ENCODE measurements around the gene TRMT10A. TPM values are rescaled to one million over a fixed set of nuclear protein-coding genes. Genes with fewer than 3 reads are reported as not detected.

Gene TRMT10A
- total and polyA plus RNA-seq, 2 of the 13 experiments (the other 11 are each of a cell fraction or from before 2014, with no cell fraction given), result 3.9 to 12.6 TPM

DNA sequence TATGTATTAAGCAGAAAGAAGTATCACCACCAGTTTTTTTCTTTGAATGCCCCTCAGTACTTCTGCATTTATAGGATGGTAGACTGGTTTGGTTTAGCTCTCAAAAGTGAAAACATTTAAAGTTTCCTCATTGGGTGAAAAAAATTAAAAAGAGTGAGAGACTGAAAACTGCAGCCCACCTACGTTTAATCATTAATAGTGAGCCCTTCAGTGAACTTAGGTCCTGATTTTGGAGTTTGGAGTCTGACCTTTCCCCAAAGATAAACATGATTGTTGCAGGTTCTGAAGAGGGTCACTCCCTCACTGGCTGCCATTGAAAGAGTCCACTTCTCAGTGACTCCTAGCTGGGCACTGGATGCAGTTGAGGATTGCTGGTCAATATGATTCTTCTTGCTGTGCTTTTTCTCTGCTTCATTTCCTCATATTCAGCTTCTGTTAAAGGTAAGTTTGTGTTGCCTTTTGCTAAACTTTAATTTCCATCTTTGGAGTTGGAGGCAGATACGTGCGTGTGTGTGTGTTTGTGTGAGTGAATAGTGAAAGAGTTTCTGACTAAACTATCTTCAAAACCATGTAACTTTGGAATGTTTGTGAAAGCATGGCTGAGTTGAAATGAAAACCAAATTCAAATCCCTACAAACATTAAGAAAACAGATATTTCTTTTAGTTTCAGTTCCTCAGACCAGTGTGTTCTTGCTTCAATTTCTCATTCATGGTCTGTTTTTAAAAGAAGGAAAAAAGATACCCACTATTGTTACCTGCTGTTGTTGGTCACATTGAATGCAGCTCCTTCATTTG, 10.9 kb upstream of the TRMT10A start, which contains the start of gene MTTP (continued):
- TF ChIP-seq PCBP1 (IDR thresholded peaks at IDR 0.05; ENCODE audit: borderline replicate concordance, low read depth, low read length), result no peak
- no peak for TF ChIP-seq U2AF2 (IDR thresholded peaks at IDR 0.05; ENCODE audit: low read depth, low read length)
- TF ChIP-seq, protein P1, sequence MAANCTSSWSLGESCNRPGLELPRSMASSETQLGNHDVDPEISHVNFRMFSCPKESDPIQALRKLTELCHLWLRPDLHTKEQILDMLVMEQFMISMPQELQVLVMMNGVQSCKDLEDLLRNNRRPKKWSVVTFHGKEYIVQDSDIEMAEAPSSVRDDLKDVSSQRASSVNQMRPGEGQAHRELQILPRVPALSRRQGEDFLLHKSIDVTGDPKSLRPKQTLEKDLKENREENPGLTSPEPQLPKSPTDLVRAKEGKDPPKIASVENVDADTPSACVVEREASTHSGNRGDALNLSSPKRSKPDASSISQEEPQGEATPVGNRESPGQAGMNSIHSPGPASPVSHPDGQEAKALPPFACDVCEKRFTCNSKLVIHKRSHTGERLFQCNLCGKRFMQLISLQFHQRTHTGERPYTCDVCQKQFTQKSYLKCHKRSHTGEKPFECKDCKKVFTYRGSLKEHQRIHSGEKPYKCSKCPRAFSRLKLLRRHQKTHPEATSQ (CRISPR knock-in tag; IDR thresholded peaks at IDR 0.05; ENCODE audit: borderline replicate concordance), result no peak; the same call in 1 of the 2 replicates
- TF ChIP-seq, protein P2, sequence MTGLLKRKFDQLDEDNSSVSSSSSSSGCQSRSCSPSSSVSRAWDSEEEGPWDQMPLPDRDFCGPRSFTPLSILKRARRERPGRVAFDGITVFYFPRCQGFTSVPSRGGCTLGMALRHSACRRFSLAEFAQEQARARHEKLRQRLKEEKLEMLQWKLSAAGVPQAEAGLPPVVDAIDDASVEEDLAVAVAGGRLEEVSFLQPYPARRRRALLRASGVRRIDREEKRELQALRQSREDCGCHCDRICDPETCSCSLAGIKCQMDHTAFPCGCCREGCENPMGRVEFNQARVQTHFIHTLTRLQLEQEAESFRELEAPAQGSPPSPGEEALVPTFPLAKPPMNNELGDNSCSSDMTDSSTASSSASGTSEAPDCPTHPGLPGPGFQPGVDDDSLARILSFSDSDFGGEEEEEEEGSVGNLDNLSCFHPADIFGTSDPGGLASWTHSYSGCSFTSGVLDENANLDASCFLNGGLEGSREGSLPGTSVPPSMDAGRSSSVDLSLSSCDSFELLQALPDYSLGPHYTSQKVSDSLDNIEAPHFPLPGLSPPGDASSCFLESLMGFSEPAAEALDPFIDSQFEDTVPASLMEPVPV (CRISPR knock-in tag; IDR thresholded peaks at IDR 0.05), result no peak
- peak; percentile 76; the same call in 1 of the 2 replicates for TF ChIP-seq FOXO1 (CRISPR knock-in tag; IDR thresholded peaks at IDR 0.05)
- no peak for TF ChIP-seq NAIF1 (CRISPR knock-in tag; IDR thresholded peaks at IDR 0.05; ENCODE audit: borderline replicate concordance)
- TF ChIP-seq, protein P3, sequence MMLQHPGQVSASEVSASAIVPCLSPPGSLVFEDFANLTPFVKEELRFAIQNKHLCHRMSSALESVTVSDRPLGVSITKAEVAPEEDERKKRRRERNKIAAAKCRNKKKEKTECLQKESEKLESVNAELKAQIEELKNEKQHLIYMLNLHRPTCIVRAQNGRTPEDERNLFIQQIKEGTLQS (CRISPR knock-in tag; IDR thresholded peaks at IDR 0.05), result no peak
- TF ChIP-seq, protein P4, sequence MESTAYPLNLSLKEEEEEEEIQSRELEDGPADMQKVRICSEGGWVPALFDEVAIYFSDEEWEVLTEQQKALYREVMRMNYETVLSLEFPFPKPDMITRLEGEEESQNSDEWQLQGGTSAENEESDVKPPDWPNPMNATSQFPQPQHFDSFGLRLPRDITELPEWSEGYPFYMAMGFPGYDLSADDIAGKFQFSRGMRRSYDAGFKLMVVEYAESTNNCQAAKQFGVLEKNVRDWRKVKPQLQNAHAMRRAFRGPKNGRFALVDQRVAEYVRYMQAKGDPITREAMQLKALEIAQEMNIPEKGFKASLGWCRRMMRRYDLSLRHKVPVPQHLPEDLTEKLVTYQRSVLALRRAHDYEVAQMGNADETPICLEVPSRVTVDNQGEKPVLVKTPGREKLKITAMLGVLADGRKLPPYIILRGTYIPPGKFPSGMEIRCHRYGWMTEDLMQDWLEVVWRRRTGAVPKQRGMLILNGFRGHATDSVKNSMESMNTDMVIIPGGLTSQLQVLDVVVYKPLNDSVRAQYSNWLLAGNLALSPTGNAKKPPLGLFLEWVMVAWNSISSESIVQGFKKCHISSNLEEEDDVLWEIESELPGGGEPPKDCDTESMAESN (CRISPR knock-in tag; conservative IDR thresholded peaks at IDR 0.05), result no peak
- TF ChIP-seq ZNF34 (CRISPR knock-in tag; IDR thresholded peaks at IDR 0.05; ENCODE audit: borderline replicate concordance), result no peak
- TF ChIP-seq ZZZ3 (CRISPR knock-in tag; IDR thresholded peaks at IDR 0.05; ENCODE audit: borderline replicate concordance), result no peak
- TF ChIP-seq, protein P5, sequence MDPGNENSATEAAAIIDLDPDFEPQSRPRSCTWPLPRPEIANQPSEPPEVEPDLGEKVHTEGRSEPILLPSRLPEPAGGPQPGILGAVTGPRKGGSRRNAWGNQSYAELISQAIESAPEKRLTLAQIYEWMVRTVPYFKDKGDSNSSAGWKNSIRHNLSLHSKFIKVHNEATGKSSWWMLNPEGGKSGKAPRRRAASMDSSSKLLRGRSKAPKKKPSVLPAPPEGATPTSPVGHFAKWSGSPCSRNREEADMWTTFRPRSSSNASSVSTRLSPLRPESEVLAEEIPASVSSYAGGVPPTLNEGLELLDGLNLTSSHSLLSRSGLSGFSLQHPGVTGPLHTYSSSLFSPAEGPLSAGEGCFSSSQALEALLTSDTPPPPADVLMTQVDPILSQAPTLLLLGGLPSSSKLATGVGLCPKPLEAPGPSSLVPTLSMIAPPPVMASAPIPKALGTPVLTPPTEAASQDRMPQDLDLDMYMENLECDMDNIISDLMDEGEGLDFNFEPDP (CRISPR knock-in tag; conservative IDR thresholded peaks at IDR 0.05), result no peak
- no peak for TF ChIP-seq ZNF326 (CRISPR knock-in tag; IDR thresholded peaks at IDR 0.05; ENCODE audit: borderline replicate concordance)
- TF ChIP-seq TEAD3 (CRISPR knock-in tag; optimal IDR thresholded peaks at IDR 0.05; ENCODE audit: borderline replicate concordance), result peak; percentile 57
- TF ChIP-seq, protein P6, sequence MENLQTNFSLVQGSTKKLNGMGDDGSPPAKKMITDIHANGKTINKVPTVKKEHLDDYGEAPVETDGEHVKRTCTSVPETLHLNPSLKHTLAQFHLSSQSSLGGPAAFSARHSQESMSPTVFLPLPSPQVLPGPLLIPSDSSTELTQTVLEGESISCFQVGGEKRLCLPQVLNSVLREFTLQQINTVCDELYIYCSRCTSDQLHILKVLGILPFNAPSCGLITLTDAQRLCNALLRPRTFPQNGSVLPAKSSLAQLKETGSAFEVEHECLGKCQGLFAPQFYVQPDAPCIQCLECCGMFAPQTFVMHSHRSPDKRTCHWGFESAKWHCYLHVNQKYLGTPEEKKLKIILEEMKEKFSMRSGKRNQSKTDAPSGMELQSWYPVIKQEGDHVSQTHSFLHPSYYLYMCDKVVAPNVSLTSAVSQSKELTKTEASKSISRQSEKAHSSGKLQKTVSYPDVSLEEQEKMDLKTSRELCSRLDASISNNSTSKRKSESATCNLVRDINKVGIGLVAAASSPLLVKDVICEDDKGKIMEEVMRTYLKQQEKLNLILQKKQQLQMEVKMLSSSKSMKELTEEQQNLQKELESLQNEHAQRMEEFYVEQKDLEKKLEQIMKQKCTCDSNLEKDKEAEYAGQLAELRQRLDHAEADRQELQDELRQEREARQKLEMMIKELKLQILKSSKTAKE (CRISPR knock-in tag; IDR thresholded peaks at IDR 0.05; ENCODE audit: borderline replicate concordance), result no peak
- TF ChIP-seq, protein P7, sequence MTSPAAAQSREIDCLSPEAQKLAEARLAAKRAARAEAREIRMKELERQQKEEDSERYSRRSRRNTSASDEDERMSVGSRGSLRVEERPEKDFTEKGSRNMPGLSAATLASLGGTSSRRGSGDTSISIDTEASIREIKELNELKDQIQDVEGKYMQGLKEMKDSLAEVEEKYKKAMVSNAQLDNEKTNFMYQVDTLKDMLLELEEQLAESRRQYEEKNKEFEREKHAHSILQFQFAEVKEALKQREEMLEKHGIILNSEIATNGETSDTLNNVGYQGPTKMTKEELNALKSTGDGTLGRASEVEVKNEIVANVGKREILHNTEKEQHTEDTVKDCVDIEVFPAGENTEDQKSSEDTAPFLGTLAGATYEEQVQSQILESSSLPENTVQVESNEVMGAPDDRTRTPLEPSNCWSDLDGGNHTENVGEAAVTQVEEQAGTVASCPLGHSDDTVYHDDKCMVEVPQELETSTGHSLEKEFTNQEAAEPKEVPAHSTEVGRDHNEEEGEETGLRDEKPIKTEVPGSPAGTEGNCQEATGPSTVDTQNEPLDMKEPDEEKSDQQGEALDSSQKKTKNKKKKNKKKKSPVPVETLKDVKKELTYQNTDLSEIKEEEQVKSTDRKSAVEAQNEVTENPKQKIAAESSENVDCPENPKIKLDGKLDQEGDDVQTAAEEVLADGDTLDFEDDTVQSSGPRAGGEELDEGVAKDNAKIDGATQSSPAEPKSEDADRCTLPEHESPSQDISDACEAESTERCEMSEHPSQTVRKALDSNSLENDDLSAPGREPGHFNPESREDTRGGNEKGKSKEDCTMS (CRISPR knock-in tag; conservative IDR thresholded peaks at IDR 0.05), result no peak
- TF ChIP-seq ZNF143 (CRISPR knock-in tag; IDR thresholded peaks at IDR 0.05), result no peak

Measured in HepG2 (cell line).